ENCODE measurements around the gene EIF1. TPM values are rescaled to one million over a fixed set of nuclear protein-coding genes. Genes with fewer than 3 reads are reported as not detected.
A peak's percentile ranks its signal among the peaks of the same experiment; 100 is the strongest.

Gene EIF1
- total RNA-seq, 5 donors from 2014 or later (not counting 1 experiment from before 2014, with no cell fraction given): 962 to 2,431 (median 988) TPM

DNA sequence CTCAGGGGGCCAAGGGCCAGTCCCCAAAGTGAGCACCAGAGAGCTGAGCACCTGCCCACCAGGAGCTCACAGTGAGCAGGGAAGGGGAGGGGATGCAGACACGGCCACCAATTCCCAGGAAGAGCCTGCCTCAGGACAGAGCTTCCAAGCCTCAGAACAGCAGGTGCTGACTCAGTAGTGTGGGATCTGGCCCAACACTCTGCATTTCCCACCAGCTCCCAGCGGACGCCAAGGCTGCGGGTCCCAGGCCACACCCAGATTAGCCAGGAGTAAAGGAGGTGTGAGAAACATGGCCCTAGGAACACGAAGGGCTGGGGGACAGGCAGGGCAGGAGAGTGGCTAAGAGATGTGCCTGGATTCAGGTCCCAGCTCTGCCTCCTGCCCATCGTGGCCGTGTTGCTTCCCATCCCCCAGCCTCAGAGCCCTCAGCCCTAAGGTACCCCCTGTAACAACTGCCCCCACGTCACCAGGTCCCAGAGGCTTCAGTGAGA is 28.4 kb upstream of the EIF1 start:
- POLR2A ChIA-PET: no interaction called here
- H3K27me3 Mint-ChIP-seq: peaks cover 0 to 2% of the 10 kb centered on the region in 2 donors
- Histone ChIP-seq H3K9me3 (no peaks in the 10 kb centered on the region), H3K27ac (ENCODE audit: low read length) (no peak overlapping the region), H3K36me3 (ENCODE audit: control insufficient read depth in 2 of 2, extremely low read depth in 1 of 2, insufficient read depth in 1 of 2, low read length in 1 of 2) (no peaks in the 10 kb centered on the region), H3K4me1 (ENCODE audit: control insufficient read depth in 1 of 2, extremely low read depth in 1 of 2, insufficient read depth in 2 of 2, low read length in 2 of 2) (peaks cover 0 to 13% of the 10 kb centered on the region in 2 experiments), H3K4me3 (ENCODE audit: control insufficient read depth in 1 of 2, extremely low read depth in 1 of 2, low read length in 1 of 2) (no peak overlapping the region), H3K27me3 (replicated peaks in 1 of 2; ENCODE audit: control insufficient read depth in 2 of 2, extremely low read depth in 1 of 2, insufficient read depth in 2 of 2, low read length in 1 of 2) (peaks cover 0 to 36% of the 10 kb centered on the region in 2 experiments)
- no peaks in the 10 kb centered on the region for H3K9me3 Mint-ChIP-seq
- ATAC-seq (replicated peaks in 1 of 4): no peak
- CTCF ChIA-PET: interaction anchor here (0.6 to 4.4 kb wide), 8 partner anchors 10 to 848 kb away, joined by 3 to 103 read pairs (median 4); no protein-coding TSS in a partner anchor
- no peaks in the 10 kb centered on the region for H3K36me3 Mint-ChIP-seq
- no peak overlapping the region for H3K27ac Mint-ChIP-seq
- WGBS (ENCODE audit: insufficient coverage): 100% methylated on average over 1 of the region's 8 CpGs
- H3K4me1 Mint-ChIP-seq: peaks cover 2 to 8% (median 7%) of the 10 kb centered on the region in 3 donors
- H3K4me3 Mint-ChIP-seq: no peak overlapping the region
- DNase-seq: no peak

DNA sequence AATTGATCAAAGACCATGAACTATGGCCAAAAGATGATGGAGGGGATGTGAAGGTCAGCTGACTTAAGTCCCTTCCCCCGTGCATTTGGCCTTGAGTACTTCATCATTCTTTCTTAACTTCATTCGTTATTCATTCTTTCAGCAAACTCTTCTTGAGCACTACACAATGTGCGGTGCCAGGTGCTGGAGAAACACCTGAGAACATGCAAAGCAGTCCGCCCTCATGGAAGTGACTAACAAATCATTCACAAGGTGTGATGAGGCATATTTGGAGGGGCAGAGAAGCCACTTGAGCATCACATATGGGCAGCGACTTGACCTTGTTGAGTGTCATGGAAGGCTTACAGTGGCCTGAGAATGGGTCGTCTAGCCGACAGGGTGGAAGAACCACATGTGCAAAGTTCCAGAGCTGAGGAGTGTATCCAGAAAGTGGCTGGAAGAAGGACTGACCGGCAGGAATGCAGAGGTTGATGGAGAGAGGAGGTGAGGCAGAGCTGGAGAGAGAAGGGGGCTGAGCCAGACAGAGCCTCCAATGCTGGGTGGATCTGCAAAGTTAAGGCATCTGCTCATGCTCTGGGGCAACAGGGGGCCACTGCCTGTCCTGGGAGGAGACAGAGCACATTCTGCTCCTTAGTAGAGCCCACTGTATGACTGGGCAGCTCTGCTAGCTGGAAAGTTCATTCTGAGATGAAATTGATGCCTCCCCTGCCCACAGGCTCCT is 25.1 kb upstream of the EIF1 start:
- H3K4me1 ChIP-seq (ENCODE audit: control insufficient read depth in 1 of 2, extremely low read depth in 1 of 2, insufficient read depth in 2 of 2, low read length in 2 of 2): peaks cover 7 to 36% of the 10 kb centered on the region in 2 experiments
- ChIA-PET POLR2A (interaction anchor here (0.6 to 1.0 kb wide), 3 partner anchors 27 to 845 kb away, joined by 3 to 5 read pairs (median 4); no protein-coding TSS in a partner anchor), CTCF (interaction anchor here (0.6 to 5.3 kb wide), 26 partner anchors 11 to 1037 kb away, joined by 3 to 103 read pairs (median 6); partner anchors contain the start of gene EIF1 (in 1 of the 2))
- H3K9me3 ChIP-seq: no peaks in the 10 kb centered on the region
- Mint-ChIP-seq H3K27me3 (no peaks in the 10 kb centered on the region), H3K4me1 (peaks cover 21 to 28% (median 27%) of the 10 kb centered on the region in 3 donors), H3K4me3 (peak overlapping the region in 2 of 3 donors; percentile 24 to 99), H3K9me3 (no peaks in the 10 kb centered on the region), H3K27ac (peak overlapping the region; percentile 19 to 71), H3K36me3 (no peaks in the 10 kb centered on the region)
- WGBS (ENCODE audit: insufficient coverage): 91% methylated on average over 6 of the region's 8 CpGs
- no peak overlapping the region for H3K4me3 ChIP-seq (ENCODE audit: control insufficient read depth in 1 of 2, extremely low read depth in 1 of 2, low read length in 1 of 2)
- no peak overlapping the region for H3K27ac ChIP-seq (ENCODE audit: low read length)
- peaks cover 0 to 11% of the 10 kb centered on the region in 2 experiments for H3K27me3 ChIP-seq (replicated peaks in 1 of 2; ENCODE audit: control insufficient read depth in 2 of 2, extremely low read depth in 1 of 2, insufficient read depth in 2 of 2, low read length in 1 of 2)
- no peaks in the 10 kb centered on the region for H3K36me3 ChIP-seq (ENCODE audit: control insufficient read depth in 2 of 2, extremely low read depth in 1 of 2, insufficient read depth in 1 of 2, low read length in 1 of 2)
- no peak for DNase-seq
- ATAC-seq (replicated peaks in 1 of 4): no peak

DNA sequence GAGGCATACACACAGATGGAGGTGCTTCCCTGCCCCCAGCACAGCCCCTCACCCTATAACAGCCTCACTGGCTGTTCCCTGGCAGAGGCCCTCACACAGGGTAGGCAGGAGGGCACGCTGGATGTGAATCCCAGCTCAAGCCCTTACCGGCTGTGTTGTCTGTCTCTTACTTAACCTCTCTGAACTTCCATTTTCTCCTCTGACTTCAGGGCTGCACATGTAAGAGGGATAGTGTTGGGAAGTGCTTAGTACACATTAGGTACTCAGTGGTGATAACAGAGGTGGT is 24.6 kb upstream of the EIF1 start:
- peaks cover 0 to 6% of the 10 kb centered on the region in 2 experiments for H3K27me3 ChIP-seq (replicated peaks in 1 of 2; ENCODE audit: control insufficient read depth in 2 of 2, extremely low read depth in 1 of 2, insufficient read depth in 2 of 2, low read length in 1 of 2)
- WGBS (ENCODE audit: insufficient coverage): no CpG with 5 or more reads among the region's 2 CpGs
- H3K9me3 ChIP-seq: no peaks in the 10 kb centered on the region
- H3K9me3 Mint-ChIP-seq: no peaks in the 10 kb centered on the region
- H3K4me1 Mint-ChIP-seq: peaks cover 21 to 28% (median 27%) of the 10 kb centered on the region in 3 donors
- H3K4me3 Mint-ChIP-seq: peak overlapping the region in 1 of 3 donors; percentile 99
- no peak overlapping the region for H3K27ac ChIP-seq (ENCODE audit: low read length)
- no peak overlapping the region for H3K27ac Mint-ChIP-seq
- DNase-seq (no peak), ATAC-seq (replicated peaks in 1 of 4) (no peak)
- H3K4me1 ChIP-seq (ENCODE audit: control insufficient read depth in 1 of 2, extremely low read depth in 1 of 2, insufficient read depth in 2 of 2, low read length in 2 of 2): peaks cover 7 to 36% of the 10 kb centered on the region in 2 experiments
- POLR2A ChIA-PET: interaction anchor here (0.6 to 0.7 kb wide), 2 partner anchors 345 to 845 kb away, joined by 3 to 4 read pairs; no protein-coding TSS in a partner anchor
- H3K36me3 ChIP-seq (ENCODE audit: control insufficient read depth in 2 of 2, extremely low read depth in 1 of 2, insufficient read depth in 1 of 2, low read length in 1 of 2): no peaks in the 10 kb centered on the region
- no peaks in the 10 kb centered on the region for H3K27me3 Mint-ChIP-seq
- CTCF ChIA-PET: interaction anchor here (0.6 to 5.3 kb wide), 10 partner anchors 15 to 872 kb away, joined by 3 to 103 read pairs (median 6); no protein-coding TSS in a partner anchor
- H3K4me3 ChIP-seq (ENCODE audit: control insufficient read depth in 1 of 2, extremely low read depth in 1 of 2, low read length in 1 of 2): no peak overlapping the region
- H3K36me3 Mint-ChIP-seq: no peaks in the 10 kb centered on the region

DNA sequence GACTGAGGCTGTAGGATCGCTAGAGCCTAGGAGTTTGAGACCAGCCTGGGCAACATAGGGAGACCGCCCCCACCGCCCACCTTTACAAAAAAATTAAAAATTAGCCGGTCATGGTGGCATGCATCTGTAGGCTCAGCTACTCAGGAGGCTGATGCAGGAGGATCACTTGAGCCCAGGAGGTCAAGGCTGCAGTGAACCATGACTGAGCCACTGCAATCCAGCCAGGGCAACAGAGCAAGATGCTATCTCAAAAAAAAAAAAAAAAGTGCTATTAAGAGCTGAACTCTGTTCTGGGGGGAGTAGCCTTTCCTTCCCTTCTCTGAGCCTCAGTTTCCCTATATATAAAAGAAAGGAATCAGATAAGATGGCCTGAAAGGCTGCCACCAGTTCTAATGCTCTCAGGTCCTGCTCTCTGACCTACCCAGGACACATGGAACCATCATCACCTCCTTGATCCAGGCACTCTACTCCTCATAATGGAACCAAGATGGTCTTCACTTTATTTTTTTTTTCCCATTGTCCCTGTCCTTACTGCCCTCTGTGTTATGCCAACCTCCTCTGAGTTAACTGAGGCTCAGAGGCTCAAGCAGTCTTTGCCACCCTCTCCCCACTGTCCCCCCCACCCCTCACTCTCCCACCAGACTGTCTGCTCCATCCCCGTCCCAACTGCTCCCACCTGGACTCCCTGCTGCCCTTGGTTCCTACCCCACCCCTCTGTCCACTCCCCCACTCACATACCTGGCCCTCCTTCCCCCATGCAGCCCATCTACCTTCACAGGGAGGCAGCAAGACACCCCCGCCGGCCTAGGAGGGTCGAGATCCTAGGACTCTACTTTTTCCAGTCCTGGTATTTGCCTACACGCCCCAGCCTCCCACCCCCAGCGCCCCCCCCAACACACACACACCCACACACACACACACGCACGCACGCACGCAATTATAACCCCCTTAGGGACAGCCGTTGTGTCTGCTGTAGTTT is 23.8 kb upstream of the EIF1 start:
- Histone ChIP-seq H3K9me3 (no peaks in the 10 kb centered on the region), H3K27me3 (replicated peaks in 1 of 2; ENCODE audit: control insufficient read depth in 2 of 2, extremely low read depth in 1 of 2, insufficient read depth in 2 of 2, low read length in 1 of 2) (peaks cover 0 to 4% of the 10 kb centered on the region in 2 experiments), H3K4me1 (ENCODE audit: control insufficient read depth in 1 of 2, extremely low read depth in 1 of 2, insufficient read depth in 2 of 2, low read length in 2 of 2) (peaks cover 7 to 36% of the 10 kb centered on the region in 2 experiments), H3K36me3 (ENCODE audit: control insufficient read depth in 2 of 2, extremely low read depth in 1 of 2, insufficient read depth in 1 of 2, low read length in 1 of 2) (no peaks in the 10 kb centered on the region), H3K4me3 (ENCODE audit: control insufficient read depth in 1 of 2, extremely low read depth in 1 of 2, low read length in 1 of 2) (peak overlapping the region; percentile 75 to 85), H3K27ac (ENCODE audit: low read length) (peak overlapping the region; percentile 98)
- H3K4me1 Mint-ChIP-seq: peaks cover 21 to 28% (median 27%) of the 10 kb centered on the region in 3 donors
- 67% methylated on average over 5 of the region's 15 CpGs for WGBS (ENCODE audit: insufficient coverage)
- ChIA-PET CTCF (interaction anchor here (0.6 to 5.3 kb wide), 28 partner anchors 9 to 1338 kb away, joined by 3 to 103 read pairs (median 4); partner anchors contain the start of gene EIF1 (in 1 of the 2)), POLR2A (interaction anchor here (0.5 to 3.7 kb wide), 6 partner anchors 24 to 1946 kb away, joined by 3 to 29 read pairs (median 5); partner anchors contain the start of gene EIF1 (in 2 of the 2))
- H3K36me3 Mint-ChIP-seq: no peaks in the 10 kb centered on the region
- H3K27me3 Mint-ChIP-seq: no peaks in the 10 kb centered on the region
- H3K9me3 Mint-ChIP-seq: no peaks in the 10 kb centered on the region
- ATAC-seq (replicated peaks in 1 of 4) (no peak), DNase-seq (no peak)
- peak overlapping the region; percentile 79 to 99 (median 87) for H3K4me3 Mint-ChIP-seq
- peak overlapping the region; percentile 96 to 98 for H3K27ac Mint-ChIP-seq

DNA sequence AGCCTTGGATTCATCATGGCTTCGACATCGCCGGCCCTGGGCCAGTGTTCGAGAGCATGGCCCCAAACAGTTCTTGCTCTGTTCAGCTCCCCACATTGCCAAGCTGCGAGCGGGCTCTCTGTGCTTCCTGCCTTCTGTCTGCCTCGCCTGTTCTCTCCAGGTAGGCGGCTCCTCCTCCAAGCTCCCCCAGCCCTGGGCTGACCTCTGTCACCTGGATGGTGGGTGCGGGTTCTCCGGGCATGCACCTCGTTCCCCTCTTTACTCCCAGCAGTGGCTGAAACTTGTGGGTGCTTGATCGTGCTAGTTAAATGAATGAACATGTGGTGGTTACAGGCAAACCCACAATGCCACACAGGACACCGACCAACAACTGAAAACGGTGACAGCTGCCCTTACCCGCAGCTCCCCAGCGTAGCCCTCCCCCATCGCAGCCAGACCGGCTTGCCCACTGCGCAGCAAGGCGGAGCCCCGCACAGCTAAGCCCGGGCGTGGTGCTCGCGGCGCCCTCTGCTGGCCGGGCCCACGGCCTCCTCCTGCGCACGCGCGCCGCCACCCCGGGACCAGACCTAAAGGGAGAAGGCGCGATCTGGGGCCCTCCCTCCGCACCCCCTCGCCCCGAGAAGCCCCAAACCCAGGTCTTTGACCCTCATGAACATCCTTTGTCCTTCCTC is 23.0 kb upstream of the EIF1 start:
- H3K4me1 Mint-ChIP-seq: peaks cover 21 to 28% (median 27%) of the 10 kb centered on the region in 3 donors
- ChIA-PET POLR2A (interaction anchor here (0.5 to 3.7 kb wide), 5 partner anchors 12 to 1947 kb away, joined by 3 to 29 read pairs (median 7); partner anchors contain the start of gene EIF1 (in 2 of the 2)), CTCF (interaction anchor here (0.5 to 5.3 kb wide), 26 partner anchors 10 to 863 kb away, joined by 3 to 50 read pairs (median 4); partner anchors contain the start of gene EIF1 (in 1 of the 2))
- H3K27ac Mint-ChIP-seq: peak overlapping the region; percentile 96 to 98
- under 1% methylated on average over 24 of the region's 39 CpGs for WGBS (ENCODE audit: insufficient coverage)
- Histone ChIP-seq H3K27me3 (replicated peaks in 1 of 2; ENCODE audit: control insufficient read depth in 2 of 2, extremely low read depth in 1 of 2, insufficient read depth in 2 of 2, low read length in 1 of 2) (no peaks in the 10 kb centered on the region), H3K9me3 (no peaks in the 10 kb centered on the region), H3K4me1 (ENCODE audit: control insufficient read depth in 1 of 2, extremely low read depth in 1 of 2, insufficient read depth in 2 of 2, low read length in 2 of 2) (peaks cover 7 to 36% of the 10 kb centered on the region in 2 experiments), H3K4me3 (ENCODE audit: control insufficient read depth in 1 of 2, extremely low read depth in 1 of 2, low read length in 1 of 2) (peak overlapping the region; percentile 75 to 85), H3K36me3 (ENCODE audit: control insufficient read depth in 2 of 2, extremely low read depth in 1 of 2, insufficient read depth in 1 of 2, low read length in 1 of 2) (no peaks in the 10 kb centered on the region), H3K27ac (ENCODE audit: low read length) (peak overlapping the region; percentile 98)
- no peaks in the 10 kb centered on the region for H3K27me3 Mint-ChIP-seq
- no peaks in the 10 kb centered on the region for H3K36me3 Mint-ChIP-seq
- peak overlapping the region; percentile 79 to 99 (median 87) for H3K4me3 Mint-ChIP-seq
- ATAC-seq (replicated peaks in 1 of 4): peak; percentile 80 to 86 (median 84)
- no peaks in the 10 kb centered on the region for H3K9me3 Mint-ChIP-seq
- DNase-seq: peak; percentile 64 to 94 (median 82)
